Left hindlimb (tissue), 1 donor: ENCODE data around the gene CUL4B.
A peak's percentile ranks its signal among the peaks of the same experiment; 100 is the strongest.
"Not testable (repeated sequence)": the region's sequence is repeated elsewhere in the genome, so short reads cannot be mapped to it uniquely, and the experiment has no call there.

Experiments used
- DNase-seq: peaks from one replicate; pipeline ENCODE4 v3.0.0-alpha.2; 2018

The CUL4B gene

DNA sequence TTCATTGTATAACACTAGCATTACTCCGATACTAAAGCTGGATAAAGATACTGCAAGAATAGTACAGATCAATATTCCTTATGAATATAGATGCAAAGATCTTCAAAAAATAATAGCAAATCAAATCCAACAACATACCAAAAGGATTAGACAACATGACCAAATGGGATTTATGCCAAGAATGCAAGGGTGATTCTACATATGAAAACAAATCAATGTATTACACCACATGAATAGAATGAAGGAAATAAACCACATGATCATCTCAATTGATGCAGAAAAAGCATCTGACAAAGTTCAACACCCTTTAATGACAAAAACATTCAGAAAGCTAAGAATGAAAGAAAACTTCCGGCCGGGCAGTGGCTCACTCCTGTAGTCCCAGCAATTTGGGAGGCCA, 42.8 kb downstream of the CUL4B start:
- DNase-seq: no peak

DNA sequence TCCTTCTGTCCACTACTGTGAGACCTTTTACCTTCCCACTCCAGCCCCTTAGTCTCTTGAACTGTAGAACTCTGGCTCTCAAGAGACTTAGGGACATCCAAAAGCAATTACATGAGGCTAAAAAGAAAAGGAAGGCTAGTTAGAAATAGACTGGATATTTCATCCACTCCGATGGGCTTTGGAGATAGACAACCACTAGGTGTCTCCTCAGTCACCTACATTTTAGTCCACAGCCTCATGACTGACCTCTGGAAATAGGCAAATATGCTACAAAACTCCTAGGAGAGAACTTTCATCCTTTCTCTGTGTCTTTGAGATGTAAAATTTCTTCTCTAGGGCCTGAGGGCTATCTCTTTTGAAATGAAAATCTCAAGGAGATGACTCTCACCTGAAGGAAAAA, 46.5 kb downstream of the CUL4B start:
- no peak for DNase-seq

DNA sequence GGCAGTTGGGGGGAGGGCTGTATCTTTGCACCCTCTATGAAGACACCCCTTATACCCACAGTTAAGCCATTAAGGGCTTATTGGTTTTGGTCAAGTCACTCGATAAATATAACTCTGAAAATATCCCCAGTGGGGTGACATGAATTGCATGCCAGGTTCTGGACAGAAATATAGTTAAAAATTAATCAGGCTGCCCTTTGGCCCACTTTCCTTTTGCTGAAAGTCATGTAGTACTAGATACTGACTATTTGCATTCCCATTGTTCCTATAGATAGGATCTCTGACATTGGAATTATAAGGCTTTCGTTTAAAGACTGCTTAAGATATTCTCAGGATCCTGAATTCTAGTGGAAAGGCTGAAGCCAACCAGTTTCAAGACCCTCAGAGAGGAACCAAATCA, 48.1 kb downstream of the CUL4B start:
- no peak for DNase-seq

DNA sequence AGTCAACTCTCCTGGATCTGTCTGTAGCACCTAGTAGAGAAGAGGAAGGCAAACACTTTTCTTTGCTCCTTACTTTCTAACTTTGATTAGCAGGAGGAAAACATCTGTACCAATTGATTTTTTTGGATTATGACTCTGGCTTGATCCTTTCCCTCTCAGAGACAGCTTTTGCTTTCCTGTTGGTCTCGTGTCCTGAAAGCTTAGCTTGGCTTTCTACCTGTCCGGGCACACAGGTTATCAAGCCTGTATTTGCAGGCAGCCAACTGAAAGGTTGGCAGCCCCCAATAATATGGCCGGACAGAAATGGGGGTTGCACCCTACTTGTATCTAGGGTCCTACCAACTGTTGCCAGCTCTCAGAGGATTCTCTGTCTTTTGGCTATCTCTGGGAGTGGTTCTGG, 48.5 kb downstream of the CUL4B start:
- DNase-seq: no peak

DNA sequence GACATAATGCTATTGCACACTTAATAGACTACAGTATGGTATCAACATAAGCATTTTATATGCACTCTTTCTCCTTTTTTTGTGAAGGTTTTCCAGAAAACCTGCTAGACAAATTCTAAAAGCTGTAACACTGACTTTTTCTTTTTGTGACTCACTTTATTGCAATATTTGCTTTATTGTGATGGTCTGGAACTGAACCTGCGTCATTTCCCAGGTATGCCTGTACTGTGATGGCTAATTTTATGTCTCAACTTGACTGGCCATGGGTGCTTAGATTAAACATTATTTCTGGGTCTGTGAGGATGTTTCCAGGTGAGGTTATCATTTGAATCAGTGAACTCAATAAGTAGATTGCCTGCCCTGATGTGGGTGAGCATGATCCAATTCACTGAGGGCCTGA, 56.2 kb downstream of the CUL4B start:
- no peak for DNase-seq

DNA sequence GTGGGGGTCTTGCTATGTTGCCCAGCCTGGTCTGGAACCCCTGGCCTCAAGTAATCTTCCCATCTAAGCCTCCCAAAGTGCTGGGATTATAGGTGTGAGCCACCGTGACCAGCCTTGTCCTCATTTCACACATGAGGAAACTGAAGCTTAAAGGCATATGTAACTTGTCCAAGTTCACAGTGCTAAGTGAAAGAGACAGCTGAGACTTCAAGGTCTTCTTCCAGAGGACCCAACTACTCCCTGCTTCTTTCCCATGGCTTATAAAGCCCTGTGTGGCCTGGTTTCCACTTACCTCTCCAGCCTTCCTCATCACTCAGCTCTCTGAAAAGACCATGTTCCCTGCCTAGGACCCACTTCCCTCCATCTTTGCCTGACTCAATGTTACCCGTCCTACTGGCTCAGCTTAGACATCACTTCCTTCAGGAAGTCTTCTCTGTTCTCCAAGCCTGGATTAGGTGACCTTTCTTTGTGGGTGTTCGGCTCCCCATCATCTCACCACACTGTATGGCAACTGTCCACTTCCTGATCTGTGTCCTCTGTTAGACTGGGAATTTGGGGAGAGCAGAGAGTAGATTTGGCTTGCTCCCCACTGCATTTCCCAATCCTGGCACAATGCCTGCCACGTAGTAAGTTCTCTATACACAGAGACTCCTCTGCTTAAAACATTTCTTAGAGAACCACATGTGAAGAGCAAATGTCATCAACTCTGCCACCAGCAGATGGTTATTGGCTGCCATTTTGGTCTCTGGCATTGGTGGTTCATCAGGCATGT, 61.3 kb downstream of the CUL4B start:
- no peak for DNase-seq

DNA sequence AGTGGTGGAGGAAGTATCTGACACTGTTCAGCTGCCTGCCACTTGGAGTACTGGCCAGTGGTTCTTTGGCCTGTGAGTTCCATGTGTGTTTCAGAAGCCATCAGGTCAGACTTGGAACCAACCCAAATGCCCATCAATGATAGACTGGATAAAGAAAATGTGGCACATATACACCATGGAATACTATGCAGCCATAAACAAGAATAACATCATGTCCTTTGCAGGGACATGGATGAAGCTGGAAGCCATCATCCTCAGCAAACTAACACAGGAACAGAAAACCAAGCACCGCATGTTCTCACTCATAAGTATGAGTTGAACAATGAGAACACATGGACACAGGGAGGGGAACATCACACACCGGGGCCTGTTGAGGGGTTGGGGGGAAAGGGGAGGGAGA, 70.6 kb downstream of the CUL4B start:
- not testable (repeated sequence) for DNase-seq

DNA sequence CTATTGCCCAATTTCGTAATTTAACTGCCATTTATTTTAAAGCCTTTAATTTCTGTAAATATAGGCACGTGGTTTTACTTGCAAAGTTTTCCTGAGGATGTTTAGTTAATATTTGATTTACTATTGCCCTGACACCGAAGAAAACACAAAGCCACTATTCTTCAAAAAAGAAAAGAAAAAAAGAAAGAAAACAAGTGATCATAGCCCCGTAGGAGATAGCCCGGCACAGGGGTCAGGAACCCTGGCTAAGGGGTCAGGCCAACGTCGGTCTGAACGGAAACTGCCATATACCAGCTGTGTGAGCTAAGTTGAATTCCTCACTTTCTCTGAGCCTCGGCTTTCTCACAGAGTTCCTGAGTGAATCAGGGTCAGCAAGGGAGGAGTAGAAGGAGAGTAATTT, 74.0 kb downstream of the CUL4B start:
- DNase-seq: no peak

DNA sequence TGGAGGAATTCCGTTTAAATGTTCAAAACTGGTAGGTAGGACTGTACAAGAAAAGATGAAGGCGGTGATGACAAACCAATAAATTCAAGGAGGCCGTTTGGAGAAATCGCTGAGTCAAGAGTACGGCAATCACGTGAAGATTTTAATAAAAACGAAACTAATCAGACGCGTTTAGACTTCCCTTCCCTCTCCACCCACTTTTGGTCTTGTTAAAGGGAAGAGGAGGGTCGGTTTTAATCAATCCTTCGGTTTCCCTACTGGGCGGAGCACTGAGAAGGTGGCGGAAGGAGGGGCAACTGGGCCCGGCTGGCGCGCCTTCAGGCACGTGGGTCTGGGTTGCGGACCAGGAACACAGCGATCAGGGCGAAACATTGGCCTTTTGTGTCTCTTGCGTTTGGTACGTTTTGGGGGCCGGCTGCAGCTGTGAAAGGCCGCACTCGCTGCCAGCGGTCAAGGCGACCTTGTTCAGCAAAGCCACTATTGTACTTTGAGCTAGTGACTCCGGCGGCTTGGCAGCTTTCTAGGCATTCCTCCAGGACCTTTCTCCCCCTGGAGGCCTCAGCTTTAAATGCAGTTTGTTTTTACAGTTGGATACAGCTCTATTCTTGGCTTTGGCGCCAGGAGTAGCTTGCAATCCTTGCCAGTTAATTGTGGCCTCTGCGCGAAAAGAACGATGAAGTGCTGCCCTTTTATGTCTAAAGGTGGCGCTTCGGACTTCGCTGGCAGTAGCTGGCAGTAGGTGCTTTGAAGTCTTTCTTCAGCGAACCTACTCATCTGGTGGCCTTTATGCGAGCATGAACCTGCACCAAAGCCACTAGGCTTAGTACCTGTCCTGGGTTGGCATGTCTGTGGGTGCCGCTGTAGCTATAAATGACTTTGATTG, 74.9 kb downstream of the CUL4B start:
- peak; percentile 77 for DNase-seq

DNA sequence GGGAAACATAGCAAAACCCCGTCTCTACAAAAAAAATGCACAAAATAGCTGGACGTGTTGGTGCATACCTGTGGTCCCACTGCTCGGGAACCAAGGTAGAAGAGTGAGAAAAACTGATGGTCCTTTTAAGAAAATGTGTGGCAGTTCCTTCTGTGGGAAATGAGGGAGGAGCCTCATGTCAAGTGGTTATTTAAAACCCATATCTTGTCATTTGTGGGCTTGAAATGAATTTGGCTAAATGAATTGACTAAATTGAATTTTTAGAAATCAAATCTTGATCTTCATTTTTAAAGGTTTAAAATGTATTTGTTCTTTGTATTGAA, 75.5 kb downstream of the CUL4B start:
- DNase-seq: no peak

DNA sequence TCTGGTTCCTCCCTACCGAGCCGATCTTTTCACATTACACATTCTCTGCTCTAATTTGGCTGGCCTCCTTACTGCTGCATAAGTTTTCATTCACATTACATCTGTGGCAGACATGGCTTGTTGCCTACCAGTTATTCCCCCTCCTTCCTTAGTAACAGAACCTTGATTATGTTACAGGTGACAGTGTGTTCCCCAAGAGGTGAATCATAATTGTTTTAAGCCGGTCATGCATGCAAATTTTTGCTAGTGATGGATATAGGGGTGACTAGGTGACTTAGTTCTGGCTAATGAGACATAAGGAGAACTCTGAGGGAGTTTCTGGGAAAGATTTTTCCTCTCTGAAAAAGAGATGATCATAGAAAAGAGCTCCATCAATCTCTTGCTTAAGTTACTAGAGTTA, 83.3 kb downstream of the CUL4B start:
- DNase-seq: no peak

DNA sequence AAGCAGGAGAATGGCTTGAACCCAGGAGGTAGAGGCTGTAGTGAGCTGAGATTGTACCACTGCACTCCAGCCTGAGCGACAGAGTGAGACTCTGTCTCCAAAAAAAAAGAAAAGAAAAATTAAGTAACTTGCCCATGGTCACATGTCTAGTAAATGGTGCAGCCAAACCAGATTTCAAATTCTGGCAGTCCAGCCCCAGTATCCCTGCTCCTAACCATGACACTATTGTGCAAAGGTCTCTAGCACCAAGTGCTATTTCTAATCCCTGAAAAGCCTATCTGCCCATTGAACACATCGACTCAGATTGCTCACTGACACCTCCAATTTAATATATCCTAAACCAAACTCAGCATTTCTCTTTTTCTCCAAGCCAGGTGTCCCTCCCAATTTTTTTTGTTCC, 84.0 kb downstream of the CUL4B start:
- DNase-seq: no peak

DNA sequence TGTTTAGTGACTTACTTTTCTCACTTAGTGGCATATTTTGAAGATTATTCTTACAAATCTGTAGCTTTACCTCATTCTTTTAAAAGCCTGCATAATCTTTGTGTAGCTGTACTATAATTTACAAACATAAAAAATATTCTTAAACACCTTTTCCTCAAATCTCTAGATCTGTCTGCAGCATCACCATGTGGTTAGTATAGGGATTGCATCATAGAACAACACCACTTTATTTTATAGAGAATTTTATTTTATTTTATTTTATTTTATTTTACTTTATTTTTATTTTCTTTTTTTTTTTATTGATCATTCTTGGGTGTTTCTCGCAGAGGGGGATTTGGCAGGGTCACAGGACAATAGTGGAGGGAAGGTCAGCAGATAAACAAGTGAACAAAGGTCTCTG, 85.3 kb downstream of the CUL4B start:
- not testable (repeated sequence) for DNase-seq
